ENCODE data around the gene ANTXRL.

DNA sequence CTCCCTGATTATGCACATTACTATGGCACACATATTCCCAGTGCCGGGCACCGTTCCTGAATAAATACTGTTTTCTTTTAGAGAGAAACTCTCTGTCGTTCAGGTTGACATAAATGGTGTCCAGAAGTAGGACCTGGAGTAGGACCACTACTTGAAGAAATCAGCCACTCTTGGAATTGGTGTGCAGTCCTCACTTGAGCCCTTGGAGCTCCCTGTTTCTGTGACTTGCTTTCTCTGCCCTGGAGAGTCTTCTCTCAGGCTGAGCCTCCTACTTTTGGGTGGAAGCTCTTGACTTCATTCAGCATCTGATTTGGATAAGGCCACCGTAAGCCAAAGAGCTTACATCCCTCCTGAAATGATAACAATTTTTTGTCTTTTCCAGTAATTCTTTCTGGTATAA, 29.7 kb upstream of the ANTXRL start:
- TF ChIP-seq, protein P1, sequence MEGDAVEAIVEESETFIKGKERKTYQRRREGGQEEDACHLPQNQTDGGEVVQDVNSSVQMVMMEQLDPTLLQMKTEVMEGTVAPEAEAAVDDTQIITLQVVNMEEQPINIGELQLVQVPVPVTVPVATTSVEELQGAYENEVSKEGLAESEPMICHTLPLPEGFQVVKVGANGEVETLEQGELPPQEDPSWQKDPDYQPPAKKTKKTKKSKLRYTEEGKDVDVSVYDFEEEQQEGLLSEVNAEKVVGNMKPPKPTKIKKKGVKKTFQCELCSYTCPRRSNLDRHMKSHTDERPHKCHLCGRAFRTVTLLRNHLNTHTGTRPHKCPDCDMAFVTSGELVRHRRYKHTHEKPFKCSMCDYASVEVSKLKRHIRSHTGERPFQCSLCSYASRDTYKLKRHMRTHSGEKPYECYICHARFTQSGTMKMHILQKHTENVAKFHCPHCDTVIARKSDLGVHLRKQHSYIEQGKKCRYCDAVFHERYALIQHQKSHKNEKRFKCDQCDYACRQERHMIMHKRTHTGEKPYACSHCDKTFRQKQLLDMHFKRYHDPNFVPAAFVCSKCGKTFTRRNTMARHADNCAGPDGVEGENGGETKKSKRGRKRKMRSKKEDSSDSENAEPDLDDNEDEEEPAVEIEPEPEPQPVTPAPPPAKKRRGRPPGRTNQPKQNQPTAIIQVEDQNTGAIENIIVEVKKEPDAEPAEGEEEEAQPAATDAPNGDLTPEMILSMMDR (IDR thresholded peaks at IDR 0.05): no peak
- no peak for TF ChIP-seq TCF7L2 (IDR thresholded peaks at IDR 0.05; ENCODE audit: low read depth, low read length)
- no peak for TF ChIP-seq POLR2AphosphoS5 (IDR thresholded peaks at IDR 0.05; ENCODE audit: low read depth, low read length)
